Smooth muscle cell (in vitro differentiated cells): ENCODE data around the gene PCMT1. TPM values are rescaled to one million over a fixed set of nuclear protein-coding genes. Genes with fewer than 3 reads are reported as not detected.

Experiments
- DNase-seq: peaks from one replicate; lab custom pipeline; 2025; ENCODE audit not compliant: unreplicated experiment; lab: John Stamatoyannopoulos, UW
- H2AFZ ChIP-seq: fragments of 200-600 bp; sonication (generic); 2 replicates; pipeline ENCODE4 v1.6.0; 2016; ENCODE audit warnings: antibody characterized with exemption, low read depth, mild to moderate bottlenecking
- H3F3A ChIP-seq: fragments of 200-600 bp; sonication (generic); 2 replicates; pipeline ENCODE4 v1.6.0; 2017; ENCODE audit warnings: antibody characterized with exemption, low read depth
- H3K27ac ChIP-seq: fragments of 200-600 bp; sonication (generic); 2 replicates; pipeline ENCODE4 v1.5.1; 2016; ENCODE audit warnings: low read depth, mild to moderate bottlenecking
- H3K27me3 ChIP-seq: fragments of 200-600 bp; sonication (generic); 2 replicates; pipeline ENCODE4 v1.6.1; 2016; ENCODE audit warnings: low read depth, mild to moderate bottlenecking
- H3K36me3 ChIP-seq: fragments of 200-600 bp; sonication (generic); 2 replicates; pipeline ENCODE4 v1.5.1; 2016; ENCODE audit warnings: low read depth
- H3K4me1 ChIP-seq: fragments of 200-600 bp; sonication (generic); 2 replicates; pipeline ENCODE4 v1.5.1; 2016; ENCODE audit warnings: low read depth
- H3K4me2 ChIP-seq: fragments of 200-600 bp; sonication (generic); 2 replicates; pipeline ENCODE4 v1.6.0; 2016; ENCODE audit warnings: mild to moderate bottlenecking
- H3K4me3 ChIP-seq: fragments of 200-600 bp; sonication (generic); 2 replicates; pipeline ENCODE4 v1.5.1; 2016; ENCODE audit warnings: mild to moderate bottlenecking
- H3K79me2 ChIP-seq: fragments of 200-600 bp; sonication (generic); 2 replicates; pipeline ENCODE4 v1.6.0; 2016; ENCODE audit warnings: low read depth, mild to moderate bottlenecking
- H3K9ac ChIP-seq: fragments of 200-600 bp; sonication (generic); 2 replicates; pipeline ENCODE4 v1.6.0; 2016; ENCODE audit warnings: low read depth
- H3K9me3 ChIP-seq: fragments of 200-600 bp; sonication (generic); replicated peaks from 2 replicates; pipeline ENCODE4 v1.5.1; 2016; ENCODE audit warnings: low read depth
- H4K20me1 ChIP-seq: fragments of 200-600 bp; sonication (generic); 2 replicates; pipeline ENCODE4 v1.6.0; 2016; ENCODE audit warnings: low read depth
- CTCF ChIP-seq: fragments of 200-600 bp; sonication (generic); IDR thresholded peaks from 2 replicates; pipeline ENCODE4 v1.5.1; 2017; ENCODE audit warnings: borderline replicate concordance, mild to moderate bottlenecking, antibody characterized with exemption; ENCODE audit not compliant: insufficient read depth, poor library complexity, severe bottlenecking
- WGBS: methylation state at CpG from one replicate; pipeline ENCODE4 v1.1.7; 2016; ENCODE audit warnings: low lambda C conversion rate; 5-methylcytosine and 5-hydroxymethylcytosine counted together
- polyA plus RNA-seq: library from polyadenylated mRNA; unstranded; fragments of >200 nt; fragmentation: Nextera tagmentation; extraction: Ambion mirVana; gene quantifications from 2 replicates; pipeline ENCODE4 v1.2.1, GENCODE V29; 2016
- total RNA-seq: library from RNA; depleted of rRNA; stranded (reverse); fragments of >200 nt; gene quantifications from 2 replicates; pipeline ENCODE4 v1.2.3, GENCODE V29; 2014

The PCMT1 gene
- total and polyA plus RNA-seq, 2 experiments from 2014 or later: 97.9 to 139 TPM

DNA sequence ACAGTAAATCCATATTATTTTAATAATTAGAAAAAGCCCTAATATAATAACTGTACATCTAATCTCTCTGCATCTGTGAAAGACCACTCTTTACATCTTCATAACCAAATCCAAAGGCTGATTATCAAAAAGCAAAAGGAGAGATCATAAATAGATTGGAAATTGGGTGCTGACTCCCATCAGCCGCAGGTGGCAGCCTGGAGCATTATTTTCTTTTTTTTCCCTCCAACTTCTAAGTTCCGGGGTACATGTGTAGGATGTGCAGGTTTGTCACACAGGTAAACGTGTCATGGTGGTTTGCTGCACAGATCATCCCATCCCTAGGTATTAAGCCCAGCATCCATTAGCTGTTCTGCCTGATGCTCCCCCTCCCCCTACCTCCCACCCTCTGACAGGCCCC lies 84.1 kb downstream of the PCMT1 start:
- H3F3A ChIP-seq: no peaks in the 10 kb centered on the region
- no peaks in the 10 kb centered on the region for H3K27me3 ChIP-seq
- no peak overlapping the region for H3K4me3 ChIP-seq
- no peak for DNase-seq
- peaks cover 6% of the 10 kb centered on the region for H4K20me1 ChIP-seq
- H3K36me3 ChIP-seq: peaks cover 5% of the 10 kb centered on the region
- no peak overlapping the region for H2AFZ ChIP-seq
- no peak for TF ChIP-seq CTCF
- 94% methylated on average over 3 of the region's 3 CpGs for WGBS
- no peaks in the 10 kb centered on the region for H3K79me2 ChIP-seq
- no peak overlapping the region for H3K27ac ChIP-seq
- H3K9ac ChIP-seq: no peak overlapping the region
- H3K4me2 ChIP-seq: no peak overlapping the region
- no peaks in the 10 kb centered on the region for H3K9me3 ChIP-seq
- H3K4me1 ChIP-seq: no peaks in the 10 kb centered on the region

DNA sequence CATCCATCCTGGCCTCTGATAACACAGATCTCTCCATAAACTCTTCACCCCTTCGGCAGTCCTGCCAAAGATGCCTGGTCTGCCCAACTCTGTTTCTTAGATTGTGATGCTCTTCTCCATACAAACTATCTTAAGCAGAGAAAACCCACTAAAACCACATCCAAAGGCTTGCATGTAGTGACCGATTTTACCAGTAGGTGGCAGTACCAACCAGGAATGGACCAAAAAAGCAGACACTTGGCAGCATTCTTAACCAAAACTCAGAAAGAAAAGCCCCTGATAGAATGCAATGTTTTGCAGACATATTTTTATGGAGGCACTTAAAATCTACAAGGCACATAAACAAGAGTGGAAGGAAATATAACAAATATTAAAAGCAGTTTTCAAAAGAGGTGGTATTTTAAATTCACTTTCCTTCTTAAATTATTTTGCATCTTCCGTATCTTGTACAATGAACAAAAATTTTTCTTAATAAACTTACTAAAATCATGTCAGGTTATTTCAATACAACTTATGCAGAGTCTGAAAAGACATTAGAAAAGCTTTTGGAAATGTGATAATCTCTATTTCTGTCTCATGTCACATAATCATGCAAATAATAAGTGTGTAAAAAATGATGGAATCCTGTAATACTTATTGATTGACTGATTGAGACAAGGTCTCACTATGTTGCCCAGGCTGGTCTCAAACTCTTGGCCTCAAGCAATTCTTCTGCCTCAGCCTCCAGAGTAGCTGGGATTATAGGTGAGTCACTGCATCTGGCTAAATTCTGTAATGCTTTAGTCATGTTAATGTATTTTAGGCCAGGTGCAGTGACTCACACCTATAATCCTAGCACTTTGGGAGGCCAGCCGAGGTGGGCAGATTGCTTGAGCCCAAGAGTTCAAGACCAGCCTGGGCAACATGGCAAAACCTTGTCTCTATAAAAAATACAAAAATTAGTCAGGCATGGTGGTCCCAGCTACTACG lies 85.3 kb downstream of the PCMT1 start:
- 47% methylated on average over 5 of the region's 5 CpGs for WGBS
- peak; percentile 90 for TF ChIP-seq CTCF
- Histone ChIP-seq H3K27me3 (no peaks in the 10 kb centered on the region), H3K27ac (peak overlapping the region; percentile 30), H3K9ac (no peak overlapping the region), H2AFZ (no peak overlapping the region), H3K9me3 (no peaks in the 10 kb centered on the region), H3K36me3 (peaks cover 5% of the 10 kb centered on the region), H3K4me3 (no peak overlapping the region), H3F3A (no peaks in the 10 kb centered on the region), H4K20me1 (peaks cover 6% of the 10 kb centered on the region), H3K79me2 (no peaks in the 10 kb centered on the region), H3K4me2 (no peak overlapping the region), H3K4me1 (no peaks in the 10 kb centered on the region)
- DNase-seq: peak; percentile 26

- H3K27ac ChIP-seq: peak overlapping the region; percentile 50
- no peaks in the 10 kb centered on the region for H3K27me3 ChIP-seq
- peak; percentile 51 for TF ChIP-seq CTCF
- no peak overlapping the region for H3K9ac ChIP-seq
- H3K4me2 ChIP-seq: no peak overlapping the region
- no peaks in the 10 kb centered on the region for H3K79me2 ChIP-seq
- H3F3A ChIP-seq: peaks cover 7% of the 10 kb centered on the region
- H3K9me3 ChIP-seq: no peaks in the 10 kb centered on the region
- H3K36me3 ChIP-seq: no peaks in the 10 kb centered on the region
- DNase-seq: no peak
- no peak overlapping the region for H2AFZ ChIP-seq
- 23% methylated on average over 8 of the region's 8 CpGs for WGBS
- peaks cover 6% of the 10 kb centered on the region for H3K4me1 ChIP-seq
- H3K4me3 ChIP-seq: no peak overlapping the region
- H4K20me1 ChIP-seq: no peaks in the 10 kb centered on the region
These were observed 91.0 kb downstream of the PCMT1 start for GRCh38 chr6:149840345-149841075.
